Stimulated activated memory B cell treated with anti-CD40 and anti-IgM and Interleukin-4, amounts not matched to agents 10 μg/mL and 1 μg/mL and 100 μg/mL, for 72 hours (primary cell): ENCODE data around the gene SLC35F3.

Experiments used
- ATAC-seq: fragments of 150-1000 bp; cut with Tn5 transposase; 2 replicates; pipeline ENCODE4 v1.10.0; 2021
- H3K27ac Mint-ChIP-seq: one replicate; pipeline ENCODE4 v1.8.0; 2022; ENCODE audit warnings: mild to moderate bottlenecking, mixed read lengths
- H3K27me3 Mint-ChIP-seq: one replicate; pipeline ENCODE4 v1.8.0; 2022; ENCODE audit warnings: mixed read lengths
- H3K36me3 Mint-ChIP-seq: one replicate; pipeline ENCODE4 v1.8.0; 2022; ENCODE audit warnings: mixed read lengths
- H3K4me1 Mint-ChIP-seq: one replicate; pipeline ENCODE4 v1.8.0; 2022; ENCODE audit warnings: mixed read lengths
- H3K4me3 Mint-ChIP-seq: one replicate; pipeline ENCODE4 v1.8.0; 2022; ENCODE audit warnings: mild to moderate bottlenecking, moderate library complexity, mixed read lengths
- H3K9me3 Mint-ChIP-seq: one replicate; pipeline ENCODE4 v1.8.0; 2022; ENCODE audit warnings: mixed read lengths

Gene SLC35F3

DNA sequence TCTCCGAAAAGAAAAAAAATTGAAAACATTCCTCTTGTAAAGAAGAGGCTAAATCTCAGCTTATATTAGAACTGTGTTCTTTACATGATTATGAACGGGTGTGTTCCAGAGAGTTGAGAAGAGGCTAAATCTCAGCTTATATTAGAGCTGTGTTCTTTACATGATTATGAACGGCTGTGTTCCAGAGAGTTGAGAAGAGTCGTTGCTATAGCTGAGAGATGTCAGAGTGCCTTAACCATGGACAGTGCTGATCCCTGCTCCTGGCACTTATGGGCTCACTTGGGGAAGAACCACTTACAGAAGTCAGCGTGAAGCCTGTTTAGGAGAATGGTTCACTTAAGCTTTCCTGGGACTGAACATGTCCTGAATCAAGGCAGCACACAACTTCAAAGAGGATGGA lies 35.0 kb downstream of the SLC35F3 start:
- peaks cover 8% of the 10 kb centered on the region for H3K9me3 Mint-ChIP-seq
- H3K36me3 Mint-ChIP-seq, result no peaks in the 10 kb centered on the region
- no peaks in the 10 kb centered on the region for H3K4me1 Mint-ChIP-seq
- ATAC-seq, result no peak
- H3K27me3 Mint-ChIP-seq, result no peaks in the 10 kb centered on the region
- H3K27ac Mint-ChIP-seq, result no peak overlapping the region
- no peak overlapping the region for H3K4me3 Mint-ChIP-seq

GRCh38 chr1:233940908-233941307 lies 36.4 kb downstream of the SLC35F3 start:
- no peaks in the 10 kb centered on the region for H3K36me3 Mint-ChIP-seq
- H3K4me1 Mint-ChIP-seq, result no peaks in the 10 kb centered on the region
- no peaks in the 10 kb centered on the region for H3K27me3 Mint-ChIP-seq
- ATAC-seq, result no peak
- no peak overlapping the region for H3K4me3 Mint-ChIP-seq
- peaks cover 8% of the 10 kb centered on the region for H3K9me3 Mint-ChIP-seq
- no peak overlapping the region for H3K27ac Mint-ChIP-seq

GRCh38 chr1:233944601-233945000 lies 40.1 kb downstream of the SLC35F3 start:
- Mint-ChIP-seq H3K36me3 (no peaks in the 10 kb centered on the region), H3K9me3 (peaks cover 2% of the 10 kb centered on the region), H3K4me3 (no peak overlapping the region), H3K27ac (no peak overlapping the region), H3K4me1 (no peaks in the 10 kb centered on the region), H3K27me3 (no peaks in the 10 kb centered on the region)
- ATAC-seq, result no peak

- no peaks in the 10 kb centered on the region for H3K4me1 Mint-ChIP-seq
- no peaks in the 10 kb centered on the region for H3K27me3 Mint-ChIP-seq
- H3K36me3 Mint-ChIP-seq, result no peaks in the 10 kb centered on the region
- H3K9me3 Mint-ChIP-seq, result peaks cover 6% of the 10 kb centered on the region
- H3K27ac Mint-ChIP-seq, result no peak overlapping the region
- no peak overlapping the region for H3K4me3 Mint-ChIP-seq
- no peak for ATAC-seq
Measured at GRCh38 chr1:233945573-233945972, 41.1 kb downstream of the SLC35F3 start.

DNA sequence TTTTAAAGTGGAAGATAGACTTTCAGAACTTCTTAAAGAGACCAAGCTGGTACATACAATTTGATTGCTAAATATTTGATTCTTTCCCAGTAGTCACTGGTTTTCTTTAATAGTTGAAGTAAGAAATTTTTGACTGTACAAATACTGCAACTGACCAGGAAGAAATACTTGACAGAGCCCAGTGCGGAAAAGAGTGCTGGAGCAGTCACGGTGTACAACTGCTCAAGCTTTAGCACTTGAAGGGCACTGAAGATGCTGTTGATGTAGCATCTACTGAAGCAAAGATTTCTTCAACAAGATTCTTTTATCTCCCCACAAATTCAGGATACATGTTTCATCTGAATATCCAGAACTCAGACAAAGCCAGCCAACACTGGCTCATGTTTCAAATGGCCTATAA lies 41.5 kb downstream of the SLC35F3 start:
- H3K27me3 Mint-ChIP-seq, result no peaks in the 10 kb centered on the region
- no peaks in the 10 kb centered on the region for H3K36me3 Mint-ChIP-seq
- ATAC-seq, result no peak
- H3K27ac Mint-ChIP-seq, result no peak overlapping the region
- no peaks in the 10 kb centered on the region for H3K4me1 Mint-ChIP-seq
- H3K9me3 Mint-ChIP-seq, result peaks cover 8% of the 10 kb centered on the region
- no peak overlapping the region for H3K4me3 Mint-ChIP-seq

- ATAC-seq, result no peak
- Mint-ChIP-seq H3K4me1 (no peaks in the 10 kb centered on the region), H3K4me3 (no peak overlapping the region), H3K27ac (no peak overlapping the region), H3K36me3 (no peaks in the 10 kb centered on the region), H3K27me3 (no peaks in the 10 kb centered on the region), H3K9me3 (peaks cover 14% of the 10 kb centered on the region)
Measured at GRCh38 chr1:233946724-233947123, 42.2 kb downstream of the SLC35F3 start.

GRCh38 chr1:233951804-233952203 lies 47.3 kb downstream of the SLC35F3 start:
- Mint-ChIP-seq H3K9me3 (peaks cover 33% of the 10 kb centered on the region), H3K27me3 (no peaks in the 10 kb centered on the region), H3K27ac (no peak overlapping the region), H3K4me3 (no peak overlapping the region), H3K4me1 (no peaks in the 10 kb centered on the region), H3K36me3 (no peaks in the 10 kb centered on the region)
- no peak for ATAC-seq

GRCh38 chr1:233957691-233958090 lies 53.2 kb downstream of the SLC35F3 start:
- H3K4me1 Mint-ChIP-seq, result no peaks in the 10 kb centered on the region
- ATAC-seq, result no peak
- H3K9me3 Mint-ChIP-seq, result peaks cover 19% of the 10 kb centered on the region
- no peaks in the 10 kb centered on the region for H3K36me3 Mint-ChIP-seq
- no peak overlapping the region for H3K27ac Mint-ChIP-seq
- no peak overlapping the region for H3K4me3 Mint-ChIP-seq
- no peaks in the 10 kb centered on the region for H3K27me3 Mint-ChIP-seq

- H3K27me3 Mint-ChIP-seq, result peaks cover 12% of the 10 kb centered on the region
- H3K4me3 Mint-ChIP-seq, result no peak overlapping the region
- no peak overlapping the region for H3K27ac Mint-ChIP-seq
- no peaks in the 10 kb centered on the region for H3K36me3 Mint-ChIP-seq
- no peaks in the 10 kb centered on the region for H3K4me1 Mint-ChIP-seq
- no peak for ATAC-seq
- H3K9me3 Mint-ChIP-seq, result peaks cover 10% of the 10 kb centered on the region
Measured at GRCh38 chr1:233959102-233959501, 54.6 kb downstream of the SLC35F3 start.

GRCh38 chr1:233959971-233960370 lies 55.5 kb downstream of the SLC35F3 start:
- no peak overlapping the region for H3K27ac Mint-ChIP-seq
- H3K4me1 Mint-ChIP-seq, result no peaks in the 10 kb centered on the region
- H3K4me3 Mint-ChIP-seq, result no peak overlapping the region
- H3K27me3 Mint-ChIP-seq, result peaks cover 18% of the 10 kb centered on the region
- no peak for ATAC-seq
- peaks cover 10% of the 10 kb centered on the region for H3K9me3 Mint-ChIP-seq
- no peaks in the 10 kb centered on the region for H3K36me3 Mint-ChIP-seq

DNA sequence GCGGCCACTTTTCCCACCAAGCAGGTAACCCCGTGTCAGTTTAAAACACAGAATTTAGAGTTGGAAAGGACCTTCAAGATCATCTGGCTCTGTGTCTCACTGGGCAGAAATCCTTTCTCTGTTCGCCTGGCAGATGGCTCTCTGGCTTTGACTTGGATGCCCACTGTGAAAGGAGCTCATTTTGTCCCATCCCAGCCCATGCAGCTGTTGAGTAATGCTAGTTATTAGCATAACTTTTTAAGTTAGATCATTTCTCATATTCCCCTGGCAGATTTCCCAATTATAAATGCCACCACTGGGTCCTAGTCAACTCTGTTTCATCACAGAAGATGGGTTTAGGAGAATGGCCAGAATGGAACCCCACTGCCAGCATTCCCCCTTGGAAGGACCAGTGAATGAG lies 55.9 kb downstream of the SLC35F3 start:
- Mint-ChIP-seq H3K4me1 (no peaks in the 10 kb centered on the region), H3K27me3 (peaks cover 18% of the 10 kb centered on the region), H3K4me3 (no peak overlapping the region), H3K36me3 (no peaks in the 10 kb centered on the region), H3K27ac (no peak overlapping the region), H3K9me3 (peaks cover 8% of the 10 kb centered on the region)
- ATAC-seq, result no peak

DNA sequence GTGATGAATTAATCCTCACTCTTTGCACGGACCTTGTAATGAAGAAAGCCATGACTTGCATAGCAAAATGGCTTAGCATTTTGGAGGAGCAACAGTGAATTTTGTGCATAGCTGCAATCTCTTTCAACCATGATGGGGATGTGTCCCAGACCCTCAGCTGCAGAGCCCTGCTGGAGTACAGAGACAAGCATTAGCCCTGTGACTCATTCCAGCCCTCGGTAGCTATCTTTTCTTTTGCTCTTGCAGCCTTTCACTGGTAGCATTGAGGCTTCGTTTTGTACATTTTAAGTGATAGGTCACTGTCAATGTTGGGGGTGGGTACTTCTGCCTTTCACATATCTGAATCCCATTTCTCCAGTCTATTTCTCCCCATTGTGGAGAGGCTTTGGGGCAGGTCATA lies 58.4 kb downstream of the SLC35F3 start:
- peaks cover 9% of the 10 kb centered on the region for H3K9me3 Mint-ChIP-seq
- no peak for ATAC-seq
- no peaks in the 10 kb centered on the region for H3K4me1 Mint-ChIP-seq
- H3K36me3 Mint-ChIP-seq, result no peaks in the 10 kb centered on the region
- H3K27ac Mint-ChIP-seq, result no peak overlapping the region
- H3K27me3 Mint-ChIP-seq, result peaks cover 18% of the 10 kb centered on the region
- H3K4me3 Mint-ChIP-seq, result no peak overlapping the region

GRCh38 chr1:233965856-233966255 lies 61.4 kb downstream of the SLC35F3 start:
- no peak for ATAC-seq
- no peaks in the 10 kb centered on the region for H3K36me3 Mint-ChIP-seq

GRCh38 chr1:233971753-233972152 lies 67.3 kb downstream of the SLC35F3 start:
- ATAC-seq, result no peak
- H3K4me1 Mint-ChIP-seq, result no peaks in the 10 kb centered on the region
- no peaks in the 10 kb centered on the region for H3K27me3 Mint-ChIP-seq
- no peaks in the 10 kb centered on the region for H3K36me3 Mint-ChIP-seq
- no peaks in the 10 kb centered on the region for H3K9me3 Mint-ChIP-seq
- H3K27ac Mint-ChIP-seq, result no peak overlapping the region
- H3K4me3 Mint-ChIP-seq, result no peak overlapping the region

More at GRCh38 chr1:233965856-233966255, 61.4 kb downstream of the SLC35F3 start:
- H3K4me3 Mint-ChIP-seq, result no peak overlapping the region
- H3K27me3 Mint-ChIP-seq, result peaks cover 18% of the 10 kb centered on the region
- no peak overlapping the region for H3K27ac Mint-ChIP-seq
- H3K9me3 Mint-ChIP-seq, result peaks cover 4% of the 10 kb centered on the region
- H3K4me1 Mint-ChIP-seq, result no peaks in the 10 kb centered on the region

DNA sequence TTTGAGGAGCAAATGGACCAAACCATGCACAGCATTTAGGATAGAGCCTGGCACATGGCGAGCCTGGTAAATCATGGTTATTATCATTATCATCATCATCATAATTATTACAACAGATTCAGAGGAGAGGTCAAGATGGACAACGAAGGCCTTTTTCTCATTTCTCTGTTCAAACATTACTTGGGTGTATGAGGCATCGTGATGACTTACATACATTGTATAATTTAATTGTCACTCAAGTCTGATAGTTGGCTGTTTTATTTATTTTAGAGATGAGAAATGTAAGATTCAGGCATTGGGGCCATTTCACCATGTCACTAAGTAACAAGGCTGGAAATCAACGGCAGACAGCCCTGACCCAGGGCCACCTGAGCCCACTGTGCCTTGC lies 68.1 kb downstream of the SLC35F3 start:
- no peaks in the 10 kb centered on the region for H3K4me1 Mint-ChIP-seq
- H3K27me3 Mint-ChIP-seq, result no peaks in the 10 kb centered on the region
- no peak overlapping the region for H3K4me3 Mint-ChIP-seq
- H3K27ac Mint-ChIP-seq, result no peak overlapping the region
- no peak for ATAC-seq
- H3K9me3 Mint-ChIP-seq, result no peaks in the 10 kb centered on the region
- H3K36me3 Mint-ChIP-seq, result no peaks in the 10 kb centered on the region

DNA sequence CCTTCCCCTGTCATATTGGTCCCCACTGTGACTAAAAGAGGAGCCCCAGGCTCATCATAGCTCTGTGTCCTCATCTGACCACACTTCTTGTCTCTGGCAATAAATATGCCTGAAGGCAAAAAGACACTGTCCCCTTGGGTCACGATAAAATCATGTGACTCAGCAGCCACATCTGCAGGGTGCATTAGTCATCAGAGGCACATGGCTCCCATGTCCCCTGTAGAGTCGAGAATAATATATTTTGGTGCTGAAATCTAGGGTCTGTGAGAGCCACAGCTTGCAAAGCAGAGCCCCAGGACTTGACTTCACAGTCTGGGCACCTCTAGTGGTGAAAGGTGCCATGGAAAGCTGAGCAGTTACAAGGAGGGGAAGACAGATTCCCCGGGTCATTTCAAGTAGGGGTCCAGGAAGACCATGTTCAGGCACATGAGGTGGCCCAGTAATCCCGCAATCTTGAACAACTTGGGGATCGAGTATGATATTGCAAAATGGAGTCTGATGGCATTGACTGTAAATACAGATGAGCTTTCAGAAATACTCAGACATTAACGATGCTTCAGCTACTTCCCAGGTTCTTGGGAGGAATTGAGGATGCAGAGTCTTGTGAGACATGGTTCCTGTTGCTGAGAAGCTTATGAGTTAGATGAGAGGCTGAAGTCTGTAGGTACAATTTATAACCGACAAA lies 68.6 kb downstream of the SLC35F3 start:
- H3K4me3 Mint-ChIP-seq, result no peak overlapping the region
- ATAC-seq, result no peak

GRCh38 chr1:233975486-233975885 lies 71.0 kb downstream of the SLC35F3 start:
- Mint-ChIP-seq H3K27me3 (no peaks in the 10 kb centered on the region), H3K4me1 (no peaks in the 10 kb centered on the region), H3K36me3 (no peaks in the 10 kb centered on the region), H3K4me3 (no peak overlapping the region), H3K27ac (no peak overlapping the region), H3K9me3 (no peaks in the 10 kb centered on the region)
- no peak for ATAC-seq

More for the DNA sequence above, 68.6 kb downstream of the SLC35F3 start:
- Mint-ChIP-seq H3K36me3 (no peaks in the 10 kb centered on the region), H3K9me3 (no peaks in the 10 kb centered on the region), H3K27me3 (no peaks in the 10 kb centered on the region), H3K27ac (no peak overlapping the region), H3K4me1 (no peaks in the 10 kb centered on the region)
